HG02763 (cell line): ENCODE results near the gene ZCCHC7.
"Not testable (repeated sequence)": the region's sequence is repeated elsewhere in the genome, so short reads cannot be mapped to it uniquely, and the experiment has no call there.

ENCODE experiments used
- ATAC-seq: cut with Tn5 transposase; IDR thresholded peaks from one replicate; pipeline ENCODE4 v1.9.1; 2021; ENCODE audit warnings: mild to moderate bottlenecking, moderate library complexity; ENCODE audit not compliant: unreplicated experiment

The ZCCHC7 gene

GRCh38 chr9:37390759-37391158, 270.4 kb downstream of the ZCCHC7 start:
- ATAC-seq = peak; percentile 83

GRCh38 chr9:37392272-37392671, 271.9 kb downstream of the ZCCHC7 start:
- ATAC-seq = no peak

DNA sequence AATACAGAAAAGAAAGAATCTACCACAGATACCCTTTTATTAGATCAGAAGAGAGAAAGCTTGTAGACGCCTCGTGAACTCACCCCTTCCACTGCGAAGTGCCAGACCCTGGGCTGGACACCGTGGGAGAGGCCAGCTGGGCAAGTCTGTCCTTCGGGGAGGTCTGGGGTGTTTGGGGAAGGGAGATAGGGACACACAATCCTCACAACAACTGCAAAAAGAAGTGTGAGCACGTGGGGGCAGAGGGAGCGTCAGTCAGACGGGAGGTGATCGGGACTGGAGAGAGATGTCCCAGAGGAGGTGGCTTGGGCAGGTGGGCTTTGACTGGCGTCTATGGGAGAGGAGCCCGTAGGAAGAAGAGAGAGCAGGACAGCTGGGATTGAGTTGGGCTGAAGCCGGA, 274.9 kb downstream of the ZCCHC7 start:
- no peak for ATAC-seq

- no peak for ATAC-seq
Measured at GRCh38 chr9:37395663-37396062, 275.3 kb downstream of the ZCCHC7 start.

DNA sequence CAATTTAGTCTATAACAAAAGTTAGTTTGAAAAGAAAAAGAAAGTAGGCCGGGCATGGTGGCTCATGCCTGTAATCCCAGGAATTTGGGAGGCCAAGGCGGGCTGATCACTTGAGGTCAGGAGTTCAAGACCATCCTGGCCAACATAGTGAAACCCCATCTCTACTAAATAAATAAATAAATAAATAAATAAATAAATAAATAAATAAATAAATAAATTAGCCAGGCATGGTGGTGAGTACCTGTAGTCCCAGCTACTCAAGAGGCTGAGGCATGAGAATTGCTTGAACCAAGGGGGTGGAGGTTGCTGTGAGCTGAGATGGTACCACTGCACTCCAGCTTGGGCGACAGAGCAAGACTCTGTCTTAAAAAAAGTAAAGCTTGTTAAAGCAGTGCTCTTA, 277.6 kb downstream of the ZCCHC7 start:
- ATAC-seq = not testable (repeated sequence)

- ATAC-seq = no peak
Measured at GRCh38 chr9:37398464-37399025, 278.2 kb downstream of the ZCCHC7 start.

- ATAC-seq = no peak
Measured at GRCh38 chr9:37399336-37399735, 279.0 kb downstream of the ZCCHC7 start.

GRCh38 chr9:37404590-37404989, 284.2 kb downstream of the ZCCHC7 start:
- ATAC-seq = no peak

- no peak for ATAC-seq
Measured at GRCh38 chr9:37405350-37405749, 285.0 kb downstream of the ZCCHC7 start.

DNA sequence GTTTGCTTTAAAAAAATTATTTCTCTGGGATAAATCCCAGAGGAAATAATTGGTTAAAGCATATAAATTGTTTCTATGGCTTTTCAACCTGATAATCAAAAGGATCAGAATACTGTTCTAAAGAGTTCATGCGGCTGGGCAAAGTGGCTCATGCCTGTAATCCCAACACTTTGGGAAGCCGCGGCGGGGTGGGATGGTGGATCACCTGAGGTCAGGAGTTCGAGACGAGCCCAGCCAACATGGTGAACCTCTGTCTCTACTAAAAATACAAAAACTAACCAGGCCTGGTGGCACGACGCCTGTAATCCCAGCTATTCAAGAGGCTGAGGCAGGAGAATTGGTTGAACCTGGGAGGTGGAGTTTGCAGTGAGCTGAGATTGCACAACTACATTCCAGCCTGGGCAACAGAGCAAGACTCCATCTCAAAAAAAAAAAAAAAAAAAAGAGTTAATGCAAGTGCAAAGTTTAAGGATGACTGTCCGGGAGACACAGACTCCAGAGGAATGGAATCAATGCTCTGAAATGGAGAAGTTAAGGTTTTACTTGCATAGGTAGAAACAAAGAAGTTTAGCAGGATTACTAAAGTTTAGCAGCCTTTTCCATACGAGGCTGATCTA, 285.5 kb downstream of the ZCCHC7 start:
- no peak for ATAC-seq

- no peak for ATAC-seq
Measured at GRCh38 chr9:37406603-37407401, 286.4 kb downstream of the ZCCHC7 start.

DNA sequence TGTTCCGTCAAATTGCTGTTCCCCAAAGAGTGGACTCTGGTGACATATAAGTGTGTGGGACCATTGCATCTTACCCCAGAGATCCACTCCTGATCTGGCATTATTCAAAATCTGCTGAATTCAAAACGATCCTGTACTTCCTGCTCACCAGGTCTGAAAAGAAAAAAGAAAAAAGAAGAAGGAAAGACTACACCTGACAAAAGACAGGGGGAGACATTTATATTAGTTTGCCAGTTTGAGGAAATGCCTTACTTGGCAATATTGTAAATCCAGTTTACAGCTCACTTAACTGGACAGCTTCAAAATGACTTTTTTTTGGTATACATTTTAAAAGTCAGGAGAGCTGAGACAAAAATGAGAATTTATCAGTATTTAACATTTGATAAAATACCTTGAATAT, 287.1 kb downstream of the ZCCHC7 start:
- ATAC-seq = no peak
